ENCODE results near the gene ERC1. TPM values are rescaled to one million over a fixed set of nuclear protein-coding genes. Genes with fewer than 3 reads are reported as not detected.

ERC1 gene
- polyA plus RNA-seq, 1 donor from 2014 or later, result 7.1 TPM

- Histone ChIP-seq H3K4me2 (ENCODE audit: low read length) (no peak overlapping the region), H3K9me2 (ENCODE audit: insufficient read depth, low read length) (no peaks in the 10 kb centered on the region), H3K27ac (ENCODE audit: low read length) (no peak overlapping the region), H3K4me3 (ENCODE audit: low read length) (no peak overlapping the region), H4K20me1 (ENCODE audit: insufficient read depth) (no peaks in the 10 kb centered on the region), H3K36me3 (ENCODE audit: insufficient read depth, low read length) (no peaks in the 10 kb centered on the region), H3K27me3 (ENCODE audit: insufficient read depth, low read depth, low read length) (no peaks in the 10 kb centered on the region), H3K9me3 (ENCODE audit: low read length) (no peaks in the 10 kb centered on the region), H3F3A (ENCODE audit: insufficient read depth, low read length, poor library complexity, severe bottlenecking) (no peaks in the 10 kb centered on the region), H3K79me2 (replicated peaks; ENCODE audit: insufficient read depth, low read length) (no peaks in the 10 kb centered on the region), H3K9ac (ENCODE audit: low read length) (no peak overlapping the region), H2AFZ (ENCODE audit: low read depth, low read length) (no peak overlapping the region)
- no peak for TF ChIP-seq TAF1 (IDR thresholded peaks at IDR 0.05; ENCODE audit: low read depth)
- TF ChIP-seq REST (IDR thresholded peaks at IDR 0.05; ENCODE audit: borderline replicate concordance), result no peak
- TF ChIP-seq CTCF (IDR thresholded peaks at IDR 0.05; ENCODE audit: poor library complexity, severe bottlenecking), result no peak
- no peak for TF ChIP-seq EZH2 (IDR thresholded peaks at IDR 0.05; ENCODE audit: borderline replicate concordance, insufficient read depth, low read length, poor library complexity, severe bottlenecking)
- TF ChIP-seq POLR2AphosphoS5 (IDR thresholded peaks at IDR 0.05), result no peak
- TF ChIP-seq SMC3 (conservative IDR thresholded peaks at IDR 0.05; ENCODE audit: poor library complexity), result no peak
- no peak for TF ChIP-seq MXI1 (conservative IDR thresholded peaks at IDR 0.05; ENCODE audit: poor library complexity, severe bottlenecking)
- no peak for TF ChIP-seq RAD21 (conservative IDR thresholded peaks at IDR 0.05)
- TF ChIP-seq EP300 (conservative IDR thresholded peaks at IDR 0.05; ENCODE audit: poor library complexity, severe bottlenecking), result no peak
These were observed 452.6 kb downstream of the ERC1 start for GRCh38 chr12:1443421-1444141.

DNA sequence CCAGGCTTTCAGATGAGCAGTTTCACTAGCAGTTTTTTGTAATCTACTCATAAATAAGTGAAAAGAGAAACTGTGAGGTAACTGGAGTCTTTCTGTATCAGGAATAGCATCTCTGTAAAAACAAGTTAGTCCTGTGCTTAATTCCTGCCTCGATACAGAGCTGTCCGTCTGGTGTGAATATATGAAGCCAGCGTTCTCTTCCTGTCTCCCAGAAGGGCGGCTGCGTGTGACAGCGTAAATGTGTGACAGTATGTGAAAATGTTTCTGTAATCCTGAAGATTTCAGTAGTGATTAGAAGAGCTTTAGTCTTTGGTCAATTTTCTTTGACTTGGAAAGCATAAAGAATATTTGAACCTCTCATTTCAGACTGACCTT lies 453.1 kb downstream of the ERC1 start:
- no peaks in the 10 kb centered on the region for H4K20me1 ChIP-seq (ENCODE audit: insufficient read depth)
- H3F3A ChIP-seq (ENCODE audit: insufficient read depth, low read length, poor library complexity, severe bottlenecking), result no peaks in the 10 kb centered on the region
- no peak overlapping the region for H3K4me2 ChIP-seq (ENCODE audit: low read length)
- no peak overlapping the region for H3K27ac ChIP-seq (ENCODE audit: low read length)
- H3K79me2 ChIP-seq (replicated peaks; ENCODE audit: insufficient read depth, low read length), result no peaks in the 10 kb centered on the region
- H3K36me3 ChIP-seq (ENCODE audit: insufficient read depth, low read length), result no peaks in the 10 kb centered on the region
- no peak overlapping the region for H3K9ac ChIP-seq (ENCODE audit: low read length)
- TF ChIP-seq MXI1 (conservative IDR thresholded peaks at IDR 0.05; ENCODE audit: poor library complexity, severe bottlenecking) (no peak), REST (IDR thresholded peaks at IDR 0.05; ENCODE audit: borderline replicate concordance) (no peak), TAF1 (IDR thresholded peaks at IDR 0.05; ENCODE audit: low read depth) (no peak), EP300 (conservative IDR thresholded peaks at IDR 0.05; ENCODE audit: poor library complexity, severe bottlenecking) (no peak), POLR2AphosphoS5 (IDR thresholded peaks at IDR 0.05) (no peak), RAD21 (conservative IDR thresholded peaks at IDR 0.05) (no peak), EZH2 (IDR thresholded peaks at IDR 0.05; ENCODE audit: borderline replicate concordance, insufficient read depth, low read length, poor library complexity, severe bottlenecking) (no peak), SMC3 (conservative IDR thresholded peaks at IDR 0.05; ENCODE audit: poor library complexity) (no peak), CTCF (IDR thresholded peaks at IDR 0.05; ENCODE audit: poor library complexity, severe bottlenecking) (no peak)
- no peaks in the 10 kb centered on the region for H3K9me3 ChIP-seq (ENCODE audit: low read length)
- no peak overlapping the region for H2AFZ ChIP-seq (ENCODE audit: low read depth, low read length)
- H3K27me3 ChIP-seq (ENCODE audit: insufficient read depth, low read depth, low read length), result no peaks in the 10 kb centered on the region
- no peak overlapping the region for H3K4me3 ChIP-seq (ENCODE audit: low read length)
- H3K9me2 ChIP-seq (ENCODE audit: insufficient read depth, low read length), result no peaks in the 10 kb centered on the region

Data from neural cell (in vitro differentiated cells).